Measurements from ENCODE around the gene MINDY4. TPM values are rescaled to one million over a fixed set of nuclear protein-coding genes. Genes with fewer than 3 reads are reported as not detected.
"Not testable (repeated sequence)": the region's sequence is repeated elsewhere in the genome, so short reads cannot be mapped to it uniquely, and the experiment has no call there.

MINDY4 gene
- total RNA-seq, 1 donor from 2014 or later, result 3.8 TPM

DNA sequence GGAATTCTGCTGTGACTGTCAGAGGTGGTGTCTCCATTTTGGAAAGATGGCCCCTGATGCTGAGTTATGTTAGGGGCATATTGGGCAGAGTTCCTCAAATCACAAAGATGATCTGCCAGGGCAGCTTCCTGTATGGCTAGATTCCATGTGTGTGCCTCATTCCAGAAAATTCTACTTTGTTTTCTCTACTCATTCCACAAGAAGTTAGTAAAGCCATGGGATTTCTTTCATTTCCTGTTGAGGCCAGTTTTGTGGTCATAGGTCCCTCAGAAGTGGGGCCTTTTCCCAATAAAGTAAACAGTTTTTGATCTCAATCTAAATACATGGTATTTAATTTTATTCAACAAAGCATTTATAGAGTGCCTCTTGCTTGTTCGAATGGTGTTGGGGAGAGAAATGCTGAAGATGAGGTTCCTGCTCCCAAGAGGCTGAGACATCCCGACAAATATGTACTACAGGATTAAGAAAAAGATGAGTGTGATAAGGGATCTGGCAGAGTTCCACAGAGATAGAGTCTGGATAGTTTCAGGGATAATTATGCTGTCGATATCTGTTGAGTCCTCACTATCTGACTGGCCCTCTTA, 33.0 kb downstream of the MINDY4 start:
- no peak for DNase-seq
- no peak overlapping the region for H3K27ac ChIP-seq (replicated peaks)
- H3K4me1 ChIP-seq, result peaks cover 48% of the 10 kb centered on the region
- no peaks in the 10 kb centered on the region for H3K9me3 ChIP-seq (replicated peaks)
- no peak overlapping the region for H3K4me3 ChIP-seq
- TF ChIP-seq, protein P1, sequence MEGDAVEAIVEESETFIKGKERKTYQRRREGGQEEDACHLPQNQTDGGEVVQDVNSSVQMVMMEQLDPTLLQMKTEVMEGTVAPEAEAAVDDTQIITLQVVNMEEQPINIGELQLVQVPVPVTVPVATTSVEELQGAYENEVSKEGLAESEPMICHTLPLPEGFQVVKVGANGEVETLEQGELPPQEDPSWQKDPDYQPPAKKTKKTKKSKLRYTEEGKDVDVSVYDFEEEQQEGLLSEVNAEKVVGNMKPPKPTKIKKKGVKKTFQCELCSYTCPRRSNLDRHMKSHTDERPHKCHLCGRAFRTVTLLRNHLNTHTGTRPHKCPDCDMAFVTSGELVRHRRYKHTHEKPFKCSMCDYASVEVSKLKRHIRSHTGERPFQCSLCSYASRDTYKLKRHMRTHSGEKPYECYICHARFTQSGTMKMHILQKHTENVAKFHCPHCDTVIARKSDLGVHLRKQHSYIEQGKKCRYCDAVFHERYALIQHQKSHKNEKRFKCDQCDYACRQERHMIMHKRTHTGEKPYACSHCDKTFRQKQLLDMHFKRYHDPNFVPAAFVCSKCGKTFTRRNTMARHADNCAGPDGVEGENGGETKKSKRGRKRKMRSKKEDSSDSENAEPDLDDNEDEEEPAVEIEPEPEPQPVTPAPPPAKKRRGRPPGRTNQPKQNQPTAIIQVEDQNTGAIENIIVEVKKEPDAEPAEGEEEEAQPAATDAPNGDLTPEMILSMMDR (IDR thresholded peaks at IDR 0.05; ENCODE audit: borderline replicate concordance), result no peak
- no peaks in the 10 kb centered on the region for H3K27me3 ChIP-seq (ENCODE audit: low read depth)
- intact Hi-C loops (cut with micrococcal nuclease), result loop anchor here (5.0 kb wide), 1 partner anchor 318 kb away; no protein-coding TSS in a partner anchor
- no peaks in the 10 kb centered on the region for H3K36me3 ChIP-seq

- no peaks in the 10 kb centered on the region for H3K9me3 ChIP-seq (replicated peaks)
- DNase-seq, result no peak
- TF ChIP-seq, protein P1 (IDR thresholded peaks at IDR 0.05; ENCODE audit: borderline replicate concordance), result no peak
- H3K4me1 ChIP-seq, result peaks cover 38% of the 10 kb centered on the region
- no peak overlapping the region for H3K27ac ChIP-seq (replicated peaks)
- intact Hi-C loops (cut with micrococcal nuclease), result no loop called here
- no peak overlapping the region for H3K4me3 ChIP-seq
- no peaks in the 10 kb centered on the region for H3K27me3 ChIP-seq (ENCODE audit: low read depth)
- no peaks in the 10 kb centered on the region for H3K36me3 ChIP-seq
Observed at GRCh38 chr7:30805081-30805691, 34.0 kb downstream of the MINDY4 start.

- Histone ChIP-seq H3K4me1 (peaks cover 31% of the 10 kb centered on the region), H3K36me3 (no peaks in the 10 kb centered on the region), H3K27me3 (ENCODE audit: low read depth) (no peaks in the 10 kb centered on the region), H3K9me3 (replicated peaks) (no peaks in the 10 kb centered on the region), H3K27ac (replicated peaks) (no peak overlapping the region), H3K4me3 (no peak overlapping the region)
- no peak for DNase-seq
- TF ChIP-seq, protein P1 (IDR thresholded peaks at IDR 0.05; ENCODE audit: borderline replicate concordance), result no peak
- intact Hi-C loops (cut with micrococcal nuclease), result no loop called here
Observed at GRCh38 chr7:30805931-30806330, 34.7 kb downstream of the MINDY4 start.

GRCh38 chr7:30807477-30807876, 36.3 kb downstream of the MINDY4 start:
- H3K9me3 ChIP-seq (replicated peaks); intact Hi-C loops (cut with micrococcal nuclease); H3K27me3 ChIP-seq (ENCODE audit: low read depth); H3K36me3 ChIP-seq; DNase-seq; H3K27ac ChIP-seq (replicated peaks); H3K4me3 ChIP-seq: not testable (repeated sequence)
- peaks cover 23% of the 10 kb centered on the region for H3K4me1 ChIP-seq

DNA sequence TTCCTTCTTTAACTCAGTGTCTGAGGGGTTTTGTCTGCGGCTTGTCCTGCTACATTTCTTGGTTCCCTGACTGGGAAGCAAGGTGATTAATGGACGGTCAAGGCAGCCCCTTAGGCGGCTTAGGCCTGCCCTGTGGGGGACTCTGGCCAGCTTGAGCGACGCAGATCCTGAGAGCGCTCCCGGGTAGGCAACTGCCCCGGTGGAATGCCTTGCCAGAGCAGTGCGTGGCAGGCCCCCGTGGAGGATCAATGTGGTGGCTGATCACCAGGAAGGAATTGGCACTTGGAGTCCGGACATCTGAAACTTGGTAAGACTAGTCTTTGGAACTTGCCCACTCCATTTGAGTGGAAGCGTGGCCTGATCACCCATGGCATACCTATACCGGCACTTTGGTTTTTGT, 36.7 kb downstream of the MINDY4 start:
- H3K36me3 ChIP-seq; H3K4me3 ChIP-seq; H3K27ac ChIP-seq (replicated peaks); intact Hi-C loops (cut with micrococcal nuclease); H3K27me3 ChIP-seq (ENCODE audit: low read depth); DNase-seq; H3K9me3 ChIP-seq (replicated peaks): not testable (repeated sequence)
- peaks cover 23% of the 10 kb centered on the region for H3K4me1 ChIP-seq

DNA sequence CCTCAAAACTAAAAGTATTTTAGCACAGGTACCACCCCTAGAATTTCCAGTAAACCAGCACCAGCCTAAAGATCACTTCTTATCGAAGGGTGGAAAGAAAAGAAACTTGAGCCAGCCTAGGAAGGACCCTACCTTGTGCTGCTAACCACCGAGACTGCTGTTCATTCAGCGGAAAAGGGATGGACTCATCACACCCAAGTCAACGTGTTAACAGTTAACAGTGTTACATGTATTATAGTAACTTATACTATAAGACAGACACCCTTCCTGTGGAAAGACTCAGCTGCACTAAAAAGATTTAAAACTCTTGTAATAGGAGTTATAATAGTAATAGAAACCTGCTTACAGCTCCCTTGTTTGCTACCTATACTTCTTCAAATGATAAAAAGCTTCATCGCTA, 39.8 kb downstream of the MINDY4 start:
- no peak overlapping the region for H3K27ac ChIP-seq (replicated peaks)
- no peak overlapping the region for H3K4me3 ChIP-seq
- DNase-seq, result no peak
- peaks cover 30% of the 10 kb centered on the region for H3K4me1 ChIP-seq
- H3K27me3 ChIP-seq (ENCODE audit: low read depth), result no peaks in the 10 kb centered on the region
- H3K9me3 ChIP-seq (replicated peaks), result no peaks in the 10 kb centered on the region
- intact Hi-C loops (cut with micrococcal nuclease), result loop anchor here (10.0 kb wide), 1 partner anchor 124 kb away; no protein-coding TSS in a partner anchor
- TF ChIP-seq, protein P1 (IDR thresholded peaks at IDR 0.05; ENCODE audit: borderline replicate concordance), result no peak
- H3K36me3 ChIP-seq, result no peaks in the 10 kb centered on the region
